HG02870 (cell line): ENCODE results near the gene HS2ST1.
"Not testable (repeated sequence)": the region's sequence is repeated elsewhere in the genome, so short reads cannot be mapped to it uniquely, and the experiment has no call there.

Source experiments
- ATAC-seq: cut with Tn5 transposase; IDR thresholded peaks from one replicate; pipeline ENCODE4 v1.9.1; 2021; ENCODE audit warnings: mild to moderate bottlenecking, moderate library complexity; ENCODE audit not compliant: unreplicated experiment

HS2ST1 gene

DNA sequence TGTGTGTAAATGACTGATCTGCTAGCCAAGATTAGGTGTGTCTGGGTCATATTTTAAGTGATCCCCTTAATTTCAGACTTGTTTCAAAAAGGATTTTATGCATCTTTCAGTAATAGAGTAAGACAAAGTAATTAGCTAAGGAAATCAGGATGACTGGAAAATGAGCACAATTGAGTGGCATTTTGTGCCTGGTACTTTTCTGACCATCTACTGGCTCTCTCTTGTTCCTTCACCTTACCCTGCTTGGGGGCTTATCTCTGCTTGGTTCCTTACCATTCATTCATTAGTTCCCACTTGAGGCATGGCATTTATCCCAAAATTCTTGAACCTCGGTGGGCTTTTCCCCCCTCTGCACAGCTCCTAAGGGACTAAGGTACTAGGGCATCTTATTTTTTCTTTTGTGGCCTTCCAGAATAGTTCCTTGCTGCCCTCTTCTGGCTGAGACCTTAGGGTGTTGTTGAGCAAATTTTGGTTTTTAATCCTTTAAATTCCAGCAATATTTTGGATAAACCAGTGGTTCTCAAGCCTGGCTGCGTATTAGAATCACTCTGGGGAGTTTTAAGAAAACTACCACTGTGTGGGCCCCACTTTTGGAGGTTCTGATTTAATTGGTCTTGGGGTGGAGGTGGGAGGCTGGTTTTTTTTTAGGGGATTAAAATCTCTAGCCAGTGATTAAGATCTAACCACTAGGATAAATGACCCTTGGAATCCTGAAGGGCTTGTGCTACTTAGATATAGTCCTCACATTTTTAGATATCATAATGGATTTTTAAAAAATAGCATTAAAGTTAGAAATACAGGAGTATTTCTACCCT, 50.8 kb downstream of the HS2ST1 start:
- no peak for ATAC-seq

DNA sequence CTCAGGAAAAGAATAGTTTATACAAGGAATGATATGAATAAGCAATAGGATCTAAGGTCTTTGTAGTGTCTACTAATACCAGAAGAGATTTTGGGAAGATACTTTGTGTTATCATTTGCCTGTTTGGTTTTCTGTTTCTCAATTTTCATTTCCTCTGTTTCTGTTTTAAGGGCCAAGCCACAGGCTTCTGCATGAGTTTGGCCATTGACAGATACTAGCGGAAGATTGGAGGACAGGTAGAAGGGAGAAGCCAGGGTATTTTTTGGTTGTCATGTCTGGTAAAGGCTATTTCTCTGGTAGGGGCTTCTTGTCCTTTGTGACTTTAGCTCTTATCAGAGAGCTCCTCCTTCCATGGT, 51.4 kb downstream of the HS2ST1 start:
- peak; percentile 82 for ATAC-seq

DNA sequence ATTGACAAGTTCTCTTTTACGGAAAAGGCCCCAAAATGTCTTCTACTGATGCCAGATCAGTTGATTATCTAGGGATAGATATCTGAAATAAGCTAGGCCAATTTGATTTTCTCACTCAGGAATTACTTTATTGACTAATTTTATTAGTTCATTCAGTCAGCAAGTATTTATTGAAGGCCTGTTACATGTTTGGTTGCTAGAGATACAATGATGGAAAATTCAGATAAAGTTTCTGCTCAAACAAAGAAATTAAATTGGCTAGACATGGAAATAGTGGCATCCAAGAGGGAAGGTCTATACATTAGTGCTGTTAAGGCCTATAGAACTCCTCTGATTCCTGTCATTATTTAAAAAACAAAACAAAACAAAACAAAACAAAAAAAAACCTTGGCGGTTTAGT, 56.5 kb downstream of the HS2ST1 start:
- no peak for ATAC-seq

DNA sequence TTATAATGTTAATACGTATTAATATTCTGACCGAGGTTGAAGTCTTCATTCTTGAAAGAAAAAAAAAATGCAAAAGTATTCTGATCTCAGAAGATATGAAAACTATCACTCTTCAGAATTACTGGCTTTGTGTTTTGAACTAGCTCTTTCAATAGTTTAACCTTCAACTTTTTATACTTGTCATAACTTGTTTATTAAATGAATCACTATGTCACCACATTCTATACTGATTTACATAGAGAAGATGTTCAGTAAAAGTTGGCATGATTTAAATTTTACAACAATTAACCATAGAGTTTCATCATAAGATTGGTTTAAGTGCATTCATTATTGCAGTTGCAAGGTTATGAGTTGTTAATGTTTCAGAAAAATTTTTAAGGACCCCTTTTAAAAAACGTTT, 57.3 kb downstream of the HS2ST1 start:
- no peak for ATAC-seq

DNA sequence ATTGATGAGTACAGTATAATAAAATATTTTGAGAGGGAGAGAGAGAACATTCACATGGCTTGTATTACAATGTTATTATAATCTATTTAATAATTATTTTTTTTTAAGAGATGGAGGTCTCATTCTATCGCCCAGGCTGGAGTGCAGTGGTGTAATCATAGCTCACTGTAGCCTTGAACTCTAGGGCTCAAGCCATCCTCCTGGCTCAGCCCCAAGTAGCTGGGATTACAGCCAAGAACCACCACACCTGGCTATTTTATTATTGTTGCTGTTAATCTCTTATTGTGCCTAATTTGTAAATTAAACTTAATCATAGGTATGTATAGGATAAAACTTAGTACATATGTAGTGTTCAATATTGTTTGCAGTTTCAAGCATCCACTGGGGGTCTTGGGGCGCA, 57.8 kb downstream of the HS2ST1 start:
- no peak for ATAC-seq

DNA sequence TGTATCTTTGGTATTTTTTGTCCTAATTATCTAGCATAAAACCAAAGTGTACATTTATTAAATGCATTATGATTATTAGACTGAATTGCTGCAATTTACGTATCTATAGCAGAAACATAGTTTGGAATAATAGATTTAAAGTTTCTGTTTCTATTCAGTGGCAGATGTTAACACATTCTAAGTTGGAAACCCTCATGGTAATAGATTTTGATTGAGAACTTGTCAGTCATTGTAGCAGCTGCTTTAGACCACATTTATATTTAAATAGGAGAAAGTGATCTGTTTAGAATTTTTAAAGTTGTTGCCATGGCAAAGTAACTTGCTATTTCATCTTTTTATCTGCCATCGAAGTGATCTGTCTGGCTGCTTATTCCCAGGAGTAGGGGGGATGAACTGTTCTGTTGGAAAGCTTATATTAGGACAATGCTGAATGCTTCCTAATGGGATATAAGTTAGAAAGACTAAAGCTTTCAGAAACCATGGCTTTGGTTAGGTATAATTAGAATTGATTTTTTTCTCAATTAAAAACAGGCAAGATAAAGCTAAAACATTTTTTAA, 61.6 kb downstream of the HS2ST1 start:
- no peak for ATAC-seq

DNA sequence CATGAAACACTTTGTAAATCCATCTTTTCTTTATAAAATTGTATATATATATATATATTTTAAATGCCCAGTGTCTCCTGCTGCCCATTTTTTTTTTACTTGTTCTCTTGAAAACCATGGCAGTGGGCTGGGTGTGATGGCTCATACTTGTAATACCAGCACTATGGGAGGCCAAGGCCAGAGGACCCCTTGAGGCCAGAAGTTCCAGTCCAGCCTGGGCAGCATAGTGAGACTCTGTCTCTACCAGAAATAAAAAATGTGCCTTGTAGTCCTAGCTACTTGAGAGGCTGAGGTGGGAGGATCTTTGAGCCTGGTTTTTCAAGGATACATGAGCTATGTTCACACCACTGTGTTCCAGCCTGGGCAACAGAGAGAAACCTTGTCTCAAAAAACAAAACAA, 62.2 kb downstream of the HS2ST1 start:
- no peak for ATAC-seq

DNA sequence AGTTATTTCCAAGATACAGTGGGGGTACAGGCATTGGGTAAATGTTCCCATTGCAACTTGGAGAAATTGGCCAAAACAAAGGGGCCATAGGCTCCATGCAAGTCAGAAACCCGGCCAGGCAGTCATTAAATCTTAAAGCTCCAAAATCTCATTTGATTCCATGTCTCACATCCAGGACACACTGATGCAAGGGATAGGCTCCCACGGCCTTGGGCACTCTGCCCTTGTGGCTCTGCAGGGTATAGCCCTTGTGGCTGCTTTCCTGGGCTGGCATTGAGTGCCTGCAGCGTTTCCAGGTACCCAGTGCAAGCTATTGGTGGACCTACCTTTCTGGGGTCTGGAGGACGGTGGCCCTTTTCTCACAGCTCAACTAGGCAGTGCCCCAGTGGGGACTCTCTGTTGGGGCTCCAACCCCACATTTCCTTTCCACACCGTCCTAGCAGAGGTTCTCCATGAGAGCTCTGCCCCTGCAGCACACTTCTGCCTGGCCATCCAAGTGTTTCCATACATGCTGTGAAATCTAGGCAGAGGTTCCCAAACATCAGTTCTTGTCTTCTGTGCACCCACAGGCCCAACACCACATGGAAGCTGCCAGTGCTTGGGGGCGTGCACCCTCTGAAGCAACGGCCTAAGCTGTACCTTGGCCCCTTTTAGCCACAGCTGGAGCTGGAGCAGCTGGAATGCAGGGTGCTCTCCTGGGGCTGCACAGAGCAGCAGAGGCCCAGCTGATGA, 67.2 kb downstream of the HS2ST1 start:
- ATAC-seq, result no peak

DNA sequence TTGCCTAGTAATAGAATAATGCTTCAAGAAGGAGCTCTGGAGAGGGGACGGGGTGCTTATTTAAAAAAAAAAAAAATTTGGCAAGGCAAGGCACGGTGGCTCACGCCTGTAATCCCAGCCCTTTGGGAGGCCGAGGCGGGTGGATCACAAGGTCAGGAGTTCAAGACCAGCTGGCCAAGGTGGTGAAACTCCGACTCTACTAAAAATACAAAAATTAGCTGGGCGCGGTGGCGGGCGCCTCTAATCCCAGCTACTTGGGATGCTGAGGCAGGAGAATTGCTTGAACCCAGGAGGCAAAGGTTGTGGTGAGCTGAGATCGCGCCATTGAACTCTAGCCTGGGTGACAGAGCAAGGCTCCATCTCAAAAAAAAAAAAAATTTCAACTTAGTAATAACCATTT, 69.2 kb downstream of the HS2ST1 start:
- not testable (repeated sequence) for ATAC-seq

DNA sequence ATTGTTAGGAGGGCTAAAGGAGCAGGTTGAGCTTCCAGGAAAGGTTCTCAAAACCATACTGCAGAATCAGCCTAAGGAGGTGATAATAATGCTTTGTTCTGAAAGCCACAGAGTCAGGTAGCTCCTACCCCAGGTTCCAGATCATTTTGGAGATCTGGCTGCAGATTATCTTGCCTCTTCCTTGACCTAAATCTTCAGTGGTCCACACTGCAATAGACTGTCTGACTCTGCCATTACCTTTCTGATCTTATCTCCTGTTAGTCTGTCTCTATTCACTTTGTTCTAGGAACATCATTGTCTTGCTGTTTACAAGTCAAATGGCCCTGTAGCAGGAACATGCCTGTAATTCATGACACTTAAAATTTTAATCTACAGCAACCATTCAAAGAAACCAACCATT, 73.0 kb downstream of the HS2ST1 start:
- no peak for ATAC-seq

DNA sequence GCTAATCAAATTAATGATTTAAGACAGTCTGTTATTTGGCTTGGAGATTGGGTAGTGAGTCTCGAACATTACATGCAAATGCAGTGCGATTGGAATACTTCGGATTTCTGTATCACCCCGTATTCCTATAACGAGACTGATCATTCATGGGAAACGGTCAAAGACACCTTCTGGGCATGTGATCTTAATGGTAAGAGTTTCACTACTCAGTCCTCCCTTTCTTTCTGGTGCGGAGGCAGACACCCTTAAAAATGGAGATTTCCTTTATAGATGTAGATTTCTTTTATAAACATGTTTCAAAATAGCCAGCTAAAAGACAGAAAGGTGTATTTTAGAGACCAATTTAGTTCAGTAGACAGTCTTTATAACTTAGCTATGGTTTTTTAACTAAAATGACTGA, 74.4 kb downstream of the HS2ST1 start:
- no peak for ATAC-seq

DNA sequence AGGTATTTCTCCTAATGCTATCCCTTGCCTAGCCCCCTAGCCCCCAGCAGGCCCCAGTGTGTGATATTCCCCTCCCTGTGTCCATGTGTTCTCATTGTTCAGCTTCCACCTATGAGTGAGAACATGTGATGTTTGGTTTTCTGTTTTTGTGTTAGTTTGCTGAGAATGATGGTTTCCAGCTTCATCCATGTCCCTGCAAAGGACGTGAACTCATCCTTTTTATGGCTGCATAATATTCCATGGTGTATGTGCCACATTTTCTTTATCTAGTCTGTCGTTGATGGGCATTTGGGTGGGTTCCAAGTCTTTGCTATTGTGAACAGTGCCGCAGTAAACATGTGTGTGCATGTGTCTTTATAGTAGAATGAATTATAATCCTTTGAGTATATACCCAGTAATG, 75.3 kb downstream of the HS2ST1 start:
- ATAC-seq, result not testable (repeated sequence)

DNA sequence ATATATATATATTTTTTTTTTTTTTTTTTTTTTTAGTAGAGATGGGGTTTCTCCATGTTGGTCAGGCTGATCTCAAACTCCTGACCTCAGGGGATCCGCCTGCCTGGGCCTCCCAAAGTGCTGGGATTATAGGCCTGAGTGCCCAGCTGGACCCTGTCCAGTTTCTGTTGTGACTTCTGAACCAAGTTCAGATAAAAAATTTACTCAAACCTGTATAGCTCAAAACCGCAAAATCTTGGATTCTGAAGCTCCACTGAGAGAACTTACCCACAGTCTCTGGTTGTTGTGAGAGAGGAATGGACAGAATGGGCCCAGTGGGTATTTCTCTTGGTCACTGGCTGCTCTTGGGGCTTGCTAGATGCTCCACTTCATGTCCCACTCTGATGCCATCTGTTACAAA, 76.4 kb downstream of the HS2ST1 start:
- ATAC-seq, result no peak

DNA sequence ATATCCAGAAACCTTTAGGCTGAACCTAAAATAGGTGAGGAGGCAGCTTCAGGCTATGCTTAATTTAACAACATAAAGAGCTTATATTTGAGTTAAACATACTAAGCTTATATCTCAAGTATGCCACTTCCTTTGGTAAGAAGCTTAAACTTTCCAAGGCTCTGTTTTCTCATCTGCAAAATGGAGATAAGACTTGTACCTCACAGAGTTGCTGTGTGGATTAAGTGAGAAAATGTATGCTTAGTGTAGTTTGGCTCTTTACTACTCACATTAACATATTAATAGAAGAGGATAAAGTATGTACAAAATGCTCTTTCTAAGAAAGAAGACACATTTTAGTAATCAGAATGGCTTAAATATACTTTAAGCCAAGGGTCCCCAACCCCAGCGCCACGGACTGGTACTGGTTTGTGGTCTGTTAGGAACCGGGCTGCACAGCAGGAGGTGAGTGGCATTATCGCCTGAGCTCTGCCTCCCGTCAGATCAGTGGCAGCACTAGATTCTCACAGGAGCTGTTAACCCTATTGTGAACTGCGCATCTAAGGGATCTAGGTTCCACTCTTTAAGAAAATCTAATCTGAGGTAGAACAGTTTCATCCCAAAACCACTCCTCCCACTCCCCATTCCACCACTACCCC, 77.2 kb downstream of the HS2ST1 start:
- no peak for ATAC-seq

DNA sequence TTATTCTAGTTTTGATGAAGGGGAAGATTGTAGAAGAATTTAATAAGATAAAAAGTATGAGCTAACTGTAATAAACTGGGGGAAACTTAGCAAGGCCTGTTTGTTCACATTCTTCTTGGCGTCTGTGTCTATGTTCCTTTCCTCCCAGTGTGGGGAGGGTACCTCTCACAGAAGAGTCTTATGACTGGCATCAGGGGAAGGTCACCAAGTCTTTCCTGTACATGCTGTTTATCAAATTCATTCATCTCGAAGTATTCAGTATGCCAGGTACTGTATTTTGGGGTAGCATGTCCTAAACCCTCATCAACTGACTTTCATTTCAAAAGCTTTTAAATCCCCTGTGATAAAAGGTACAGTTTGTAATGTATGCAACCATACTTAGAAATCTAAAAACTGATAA, 78.4 kb downstream of the HS2ST1 start:
- ATAC-seq, result no peak

DNA sequence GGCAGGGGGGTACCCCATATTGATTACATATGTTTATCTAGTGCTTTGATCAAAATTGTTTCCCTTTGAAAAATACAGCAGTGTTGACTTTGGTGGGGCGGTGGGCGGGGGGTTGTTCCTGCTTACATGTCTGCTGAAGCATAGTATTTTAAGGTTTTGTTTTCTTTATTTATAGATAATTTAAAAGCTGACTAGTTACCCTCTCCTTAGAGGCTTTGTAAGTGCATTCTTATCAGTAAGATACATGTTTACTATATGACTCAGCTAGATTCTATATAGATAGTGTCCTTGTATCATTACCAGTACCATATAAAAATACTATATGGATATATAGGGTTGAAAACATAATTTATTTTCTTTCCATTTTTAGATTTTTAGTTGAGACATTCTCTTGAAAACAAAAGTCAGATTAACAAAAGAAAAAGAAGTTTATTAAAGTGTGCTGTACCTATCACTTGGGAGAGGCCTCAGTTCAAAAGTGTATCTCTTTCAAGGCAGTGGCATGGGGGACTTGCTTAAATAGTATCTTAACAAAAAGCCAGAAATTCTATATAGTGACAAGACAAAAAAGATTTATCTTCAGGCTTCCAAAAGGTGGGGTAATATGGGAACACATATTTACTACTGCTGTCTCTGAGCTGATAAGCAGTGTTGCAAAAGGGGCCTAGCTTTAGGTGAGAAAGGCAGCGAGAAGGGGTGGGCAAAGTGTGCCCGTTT, 79.0 kb downstream of the HS2ST1 start:
- ATAC-seq, result no peak

DNA sequence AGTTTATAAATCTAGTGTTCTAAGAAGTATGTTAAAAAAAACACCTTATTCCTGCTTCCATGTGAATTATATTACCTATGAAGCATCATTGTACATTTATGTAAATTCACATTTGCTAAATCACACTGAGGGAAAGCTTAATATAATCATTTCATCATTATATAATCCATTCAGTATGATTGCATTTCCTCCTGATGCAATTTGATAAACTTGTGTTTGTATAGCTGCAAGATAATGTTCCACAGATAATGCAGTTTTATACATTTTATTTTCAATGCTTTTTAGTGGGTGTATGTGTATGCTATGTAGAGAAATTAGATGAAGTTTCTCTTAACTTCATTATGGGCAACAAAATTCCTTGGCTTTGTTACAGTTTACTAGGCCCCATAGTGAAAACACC, 79.6 kb downstream of the HS2ST1 start:
- no peak for ATAC-seq

DNA sequence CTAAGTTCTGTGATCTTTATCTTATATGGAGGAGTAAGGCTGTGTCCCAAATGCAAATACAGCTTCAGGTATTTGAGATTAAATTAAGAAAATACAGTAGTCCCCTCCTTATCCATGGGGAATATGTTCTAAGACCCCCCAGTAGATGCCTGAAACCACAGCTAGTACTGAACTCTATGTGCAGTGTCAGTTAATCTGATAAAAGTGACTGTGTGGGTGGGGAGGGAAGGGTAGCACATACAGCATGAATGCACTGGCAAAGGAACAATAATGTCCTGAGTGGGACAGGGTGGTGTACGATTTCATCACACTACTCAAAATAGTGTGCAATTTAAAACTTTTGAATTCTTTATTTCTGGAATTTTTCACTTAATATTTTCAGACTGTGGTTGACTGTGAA, 83.1 kb downstream of the HS2ST1 start:
- no peak for ATAC-seq

DNA sequence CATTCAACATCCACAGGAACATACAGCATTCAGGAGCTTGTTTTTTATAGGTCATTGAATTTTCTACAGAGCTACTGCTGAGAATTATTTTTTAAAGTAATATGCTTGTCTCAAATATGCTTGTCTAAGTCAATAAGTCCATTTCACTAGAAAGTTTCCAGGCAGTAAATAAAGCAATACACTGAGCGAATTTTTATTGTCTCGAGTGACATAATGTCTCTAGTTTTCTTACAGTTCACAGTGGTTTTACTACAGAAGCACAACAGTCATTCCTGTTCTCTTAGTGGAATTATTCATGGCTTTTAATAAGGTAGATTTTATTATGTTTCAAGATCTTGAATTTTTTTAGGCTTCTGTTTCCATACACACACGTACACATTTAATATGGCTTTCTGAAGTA, 83.8 kb downstream of the HS2ST1 start:
- no peak for ATAC-seq

DNA sequence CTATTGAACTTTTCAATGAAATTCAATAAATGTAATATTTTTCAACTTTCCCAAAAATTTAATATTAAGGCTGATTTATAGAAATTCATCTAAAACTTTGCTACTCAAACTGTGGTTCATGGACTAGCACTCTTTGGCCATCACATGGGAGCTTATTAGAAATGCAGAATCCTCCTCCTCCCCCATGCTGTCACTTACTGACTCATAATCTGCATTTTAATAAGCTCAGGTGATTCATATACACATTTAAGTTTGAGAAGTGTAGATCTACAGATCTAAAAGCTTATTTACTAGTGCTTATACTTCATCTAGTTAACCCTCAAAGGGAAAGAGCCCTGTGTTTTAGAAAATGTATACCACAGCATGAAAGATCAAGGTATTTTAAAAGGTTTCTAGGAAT, 84.3 kb downstream of the HS2ST1 start:
- ATAC-seq, result no peak

DNA sequence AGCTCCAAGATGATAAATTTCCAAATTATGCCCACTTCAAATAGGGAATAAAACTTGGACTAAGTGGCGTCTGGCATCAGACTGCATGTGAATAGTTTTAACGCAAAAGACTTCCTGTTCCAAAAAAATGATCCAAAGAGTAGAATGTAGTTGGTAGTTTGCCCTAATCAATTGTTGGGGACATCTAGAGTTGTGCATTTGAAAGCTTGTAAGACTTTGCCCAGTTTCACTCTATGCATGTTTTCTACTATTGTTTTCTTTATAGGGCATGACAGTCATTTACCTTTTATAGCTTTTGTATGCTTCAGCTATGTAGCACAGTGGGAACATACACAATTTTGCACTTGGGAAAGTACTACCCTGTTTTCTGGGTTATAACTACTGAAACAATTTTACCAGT, 86.0 kb downstream of the HS2ST1 start:
- no peak for ATAC-seq
